Measurements from ENCODE around the gene TDRD10.
A peak's percentile ranks its signal among the peaks of the same experiment; 100 is the strongest.
"Not testable (repeated sequence)": the region's sequence is repeated elsewhere in the genome, so short reads cannot be mapped to it uniquely, and the experiment has no call there.

Gene TDRD10

GRCh38 chr1:154481053-154481452 is 21.0 kb upstream of the TDRD10 start:
- DNase-seq = peak; percentile 25

- no peak for DNase-seq
Measured at GRCh38 chr1:154483941-154484803, 17.8 kb upstream of the TDRD10 start.

DNA sequence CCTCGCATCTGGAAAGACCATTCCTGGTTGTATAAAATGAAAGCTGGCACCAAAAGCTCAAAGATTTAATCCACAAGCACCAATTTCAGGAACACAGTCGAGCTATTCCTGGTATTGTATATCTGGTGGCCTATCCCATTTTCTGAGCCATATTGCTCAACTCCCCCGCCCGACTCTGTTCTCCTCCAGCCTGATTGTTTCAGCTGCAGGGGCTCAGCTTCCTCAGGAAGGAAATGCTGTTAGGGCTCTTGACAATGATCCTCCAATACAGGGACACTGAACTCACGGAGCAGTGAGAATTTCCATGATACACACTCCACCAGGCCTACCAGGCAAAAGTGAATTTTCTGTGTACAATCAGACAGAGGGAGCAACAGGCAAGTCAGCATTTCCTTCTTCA is 16.9 kb upstream of the TDRD10 start:
- DNase-seq = no peak

- no peak for DNase-seq
Measured at GRCh38 chr1:154485910-154486496, 16.0 kb upstream of the TDRD10 start.

DNA sequence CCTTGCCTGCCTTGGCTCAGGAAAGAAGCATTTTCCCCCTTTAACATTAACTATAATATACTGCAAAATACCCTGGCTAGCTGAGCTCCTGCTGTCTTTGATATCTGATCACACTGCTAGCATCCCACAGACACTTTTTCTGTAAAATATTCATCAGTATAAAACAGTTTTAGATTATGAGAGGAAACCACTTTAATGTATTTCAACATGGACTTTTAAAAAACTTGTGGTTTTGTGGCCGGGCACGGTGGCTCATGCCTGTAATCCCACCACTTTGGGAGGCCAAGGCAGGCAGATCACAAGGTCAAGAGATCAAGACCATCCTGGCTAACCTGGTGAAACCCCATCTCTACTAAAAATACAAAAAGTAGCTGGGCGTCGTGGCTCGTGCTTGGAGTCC is 15.3 kb upstream of the TDRD10 start:
- not testable (repeated sequence) for DNase-seq

DNA sequence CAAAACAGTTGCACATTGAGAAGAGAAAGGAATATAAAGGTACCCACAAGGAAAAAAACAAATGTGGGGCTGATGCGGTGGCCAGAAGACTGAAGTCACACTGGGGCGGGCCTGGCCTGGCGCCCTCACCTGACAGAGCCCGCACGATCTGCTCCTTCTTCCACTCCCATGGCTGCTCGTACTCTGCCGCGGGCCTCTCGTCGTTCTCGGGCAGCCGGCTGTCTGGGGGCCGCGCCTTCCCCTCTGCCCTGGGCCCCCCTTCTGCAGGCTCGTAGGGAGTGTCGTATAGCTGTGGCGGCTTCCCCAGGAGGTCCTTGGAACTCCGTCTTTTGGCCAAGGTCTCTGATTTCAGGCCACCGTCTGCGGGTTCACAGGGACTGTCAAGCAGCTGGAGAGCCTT is 13.1 kb upstream of the TDRD10 start:
- no peak for DNase-seq

DNA sequence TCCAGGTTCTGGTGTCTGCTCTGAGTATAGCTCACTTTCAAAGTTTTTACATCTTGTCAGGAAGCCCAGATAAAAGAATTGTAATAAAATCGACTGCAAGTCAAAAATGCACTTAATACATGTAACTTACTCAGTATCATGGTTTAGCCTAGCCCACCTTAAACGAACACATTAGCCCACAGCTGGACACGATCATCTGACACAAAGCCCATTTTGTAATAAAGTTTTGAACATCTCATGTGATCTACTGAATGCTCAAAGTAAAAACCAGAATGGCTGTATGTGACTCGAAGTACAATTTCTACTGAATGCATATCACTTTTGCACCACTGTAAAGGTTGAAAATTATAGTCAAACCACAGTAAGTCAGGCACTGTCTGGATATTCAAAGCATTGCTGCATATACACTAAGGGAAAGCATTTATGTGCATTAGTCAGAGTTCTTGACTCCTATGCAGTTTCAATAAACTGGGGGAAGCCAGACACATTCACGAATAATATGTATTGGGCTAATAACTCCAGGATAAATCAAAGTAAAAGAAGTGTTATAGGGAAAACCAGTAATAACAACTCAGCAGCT is 12.2 kb upstream of the TDRD10 start:
- DNase-seq = no peak

DNA sequence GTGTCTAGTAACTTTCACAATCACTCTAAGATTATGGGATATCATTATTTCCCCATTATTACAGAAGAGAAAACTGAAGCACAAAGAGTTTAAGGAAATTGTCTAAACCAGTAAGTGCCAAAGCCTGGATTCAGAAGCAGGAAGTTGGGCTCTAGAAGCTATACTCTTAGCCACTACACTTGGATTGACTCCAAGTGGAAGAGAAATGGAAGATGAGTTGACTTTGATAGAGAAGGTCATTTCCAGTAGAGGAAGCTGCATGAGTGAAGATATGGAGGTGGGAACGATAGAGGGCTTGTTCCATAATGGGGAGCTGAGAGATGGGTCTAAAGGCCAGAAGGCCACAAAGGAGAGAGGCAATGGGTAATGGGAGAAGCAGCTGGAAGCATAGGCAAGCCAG is 11.7 kb upstream of the TDRD10 start:
- no peak for DNase-seq

- DNase-seq = no peak
Measured at GRCh38 chr1:154492115-154492514, 9.9 kb upstream of the TDRD10 start.

DNA sequence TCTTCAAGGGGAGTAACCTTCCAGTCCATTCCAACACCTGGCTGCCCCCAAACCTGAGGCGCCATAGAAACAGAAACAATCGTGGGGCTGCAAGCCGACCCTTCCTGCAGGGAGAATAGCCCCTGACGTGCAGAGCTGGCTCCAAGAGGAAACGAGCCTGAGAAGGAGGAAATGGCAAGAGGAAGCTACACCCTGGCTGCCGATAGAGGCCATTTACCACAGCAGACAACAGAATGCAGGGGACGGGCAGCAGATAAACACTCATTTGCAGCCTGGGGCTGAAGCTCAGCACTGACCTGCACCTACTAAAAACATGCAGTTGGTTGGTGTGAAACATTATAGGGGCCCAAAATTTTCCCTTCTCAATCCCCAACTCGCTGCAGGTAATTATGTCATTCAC is 8.7 kb upstream of the TDRD10 start:
- no peak for DNase-seq

DNA sequence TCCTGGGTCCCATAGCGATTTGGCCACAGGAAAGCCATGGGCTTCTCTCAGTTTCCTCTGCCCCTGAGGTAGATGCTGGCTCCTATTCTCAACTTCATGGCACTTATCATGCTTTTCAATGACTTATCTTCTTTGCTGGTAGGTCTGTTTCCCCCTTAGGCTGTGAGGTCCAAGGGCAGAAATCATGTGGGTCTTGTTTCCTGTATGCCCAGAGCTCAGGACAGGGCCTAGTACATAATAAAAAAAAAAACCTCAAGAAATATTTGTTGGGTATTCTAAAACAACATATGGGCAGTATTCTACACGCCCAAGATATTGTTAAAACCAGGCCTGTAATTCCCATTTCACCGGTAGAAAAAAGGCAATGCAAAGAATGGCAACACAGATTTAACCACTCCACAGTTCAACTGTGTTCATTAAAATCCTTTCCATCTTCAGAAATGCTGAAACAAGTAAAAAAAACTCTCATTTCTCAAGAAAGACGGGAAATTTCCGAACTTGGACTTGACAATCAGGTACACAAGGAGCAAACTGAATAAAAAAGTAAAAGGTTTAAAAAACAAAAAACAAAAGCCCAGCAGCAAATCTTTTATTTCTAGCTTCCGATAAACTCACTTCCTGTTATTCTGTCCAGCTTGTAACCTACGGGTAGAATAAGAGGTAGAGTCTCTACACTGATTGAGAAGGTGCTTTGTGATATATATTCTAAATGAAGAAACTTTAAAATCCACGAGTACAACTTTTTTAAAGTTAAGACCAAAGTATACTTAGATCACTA is 6.3 kb upstream of the TDRD10 start:
- DNase-seq = no peak

DNA sequence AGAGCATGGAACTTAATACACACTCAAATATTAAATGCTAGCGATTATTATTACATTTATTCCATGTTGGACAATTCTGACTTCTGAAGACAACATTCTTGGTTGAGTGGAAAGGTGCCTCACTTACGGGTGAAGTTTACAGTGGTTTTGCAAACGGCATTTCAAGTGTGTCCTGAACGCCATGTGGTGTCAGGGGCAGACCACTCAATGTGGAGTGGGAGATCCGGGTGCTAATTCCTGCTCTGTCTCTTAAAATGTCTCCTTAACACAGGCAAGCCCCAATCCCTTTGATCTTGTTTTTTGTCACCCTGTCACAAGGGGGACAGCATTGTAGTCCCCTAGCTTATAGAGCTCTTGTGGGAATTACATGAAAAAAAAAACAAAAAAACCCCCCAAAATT is 5.6 kb upstream of the TDRD10 start:
- DNase-seq = no peak

DNA sequence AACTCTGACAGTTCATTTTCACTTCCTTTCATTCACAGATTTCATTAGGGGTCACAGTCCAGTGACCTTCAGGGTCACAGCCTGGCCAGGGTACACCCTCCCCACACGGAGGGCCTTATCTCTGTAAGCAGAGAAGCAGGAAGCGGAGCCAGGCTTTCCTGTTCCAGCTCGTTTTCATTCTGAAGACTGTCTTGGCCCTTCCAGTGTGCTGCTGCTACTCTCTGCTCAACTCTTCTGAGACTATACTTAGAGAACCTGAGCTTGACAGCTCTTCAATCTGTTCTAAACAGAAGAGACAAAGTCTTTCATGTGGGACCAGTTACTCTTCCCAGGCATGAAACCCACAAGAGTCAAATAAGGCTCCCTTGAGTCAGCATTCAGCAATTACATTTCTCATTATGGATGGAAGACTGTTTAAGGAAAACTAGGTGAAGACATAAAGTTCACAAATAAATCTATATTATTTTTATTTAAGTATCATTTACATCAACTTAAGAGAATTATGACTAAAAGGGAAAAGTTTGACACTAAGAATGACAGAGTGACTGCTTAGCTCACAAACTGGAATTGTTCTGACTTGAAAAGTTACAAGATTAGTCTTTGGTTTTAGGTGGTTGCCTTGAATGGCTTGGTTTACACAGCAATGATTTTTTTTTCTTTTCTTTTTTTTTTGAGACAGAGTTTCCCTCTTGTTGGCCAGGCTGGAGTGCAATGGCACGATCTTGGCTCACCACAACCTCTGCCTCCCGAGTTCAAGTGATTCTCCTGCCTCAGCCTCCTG is 4.8 kb upstream of the TDRD10 start:
- no peak for DNase-seq

DNA sequence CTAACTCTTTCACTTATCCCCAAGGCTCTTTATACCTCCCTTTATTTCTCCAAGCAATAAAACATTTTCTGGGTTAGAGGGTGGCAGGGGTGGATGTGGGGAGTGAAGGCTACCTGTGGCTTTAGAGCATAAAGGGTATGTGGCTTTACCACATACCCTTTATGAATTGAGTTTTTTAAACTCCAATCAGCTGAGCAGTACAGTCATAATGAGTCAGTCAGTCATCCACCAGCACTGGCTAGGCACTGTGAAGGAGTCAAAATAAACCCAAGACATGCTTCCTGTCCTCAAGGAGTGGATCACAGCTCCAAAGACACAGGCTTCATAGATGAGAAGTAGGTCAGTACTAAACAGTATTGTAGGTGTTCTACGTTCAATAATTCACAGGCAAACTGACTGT is 2.6 kb upstream of the TDRD10 start:
- DNase-seq = no peak

- no peak for DNase-seq
Measured at GRCh38 chr1:154500533-154500932, 1.5 kb upstream of the TDRD10 start.

DNA sequence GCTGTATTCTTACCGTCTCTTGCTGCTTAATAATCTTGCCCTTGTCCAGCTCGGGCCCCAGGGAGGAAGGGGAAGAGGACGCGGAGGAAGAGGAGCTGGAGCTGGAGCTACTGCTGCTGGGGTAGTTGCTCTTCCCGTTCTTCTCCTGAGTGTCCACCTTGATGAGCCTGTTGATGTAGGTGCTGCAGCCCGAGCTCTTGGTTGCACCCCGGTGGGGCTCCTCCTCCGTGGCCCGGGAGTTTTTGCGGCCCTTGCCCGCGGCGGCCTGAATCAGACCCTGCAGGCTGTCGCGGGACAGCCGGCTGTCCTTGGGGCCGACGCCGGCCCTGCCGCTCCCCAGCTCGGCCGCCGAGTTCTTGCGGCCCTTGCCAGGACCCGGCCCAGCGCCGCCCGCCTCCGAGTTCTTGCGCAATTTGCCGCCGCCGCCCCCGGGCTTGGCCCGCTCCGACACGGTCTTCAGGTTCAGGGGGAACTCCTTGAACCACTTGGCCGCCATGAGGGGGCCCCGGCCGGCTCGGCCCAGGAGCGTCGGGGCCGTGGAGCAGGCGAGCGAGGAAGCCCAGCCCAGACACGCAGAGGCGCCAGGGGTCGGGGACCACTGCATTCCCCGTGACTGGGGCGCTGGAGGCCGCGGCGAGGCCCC is 475 bp upstream of the TDRD10 start:
- DNase-seq = no peak

GRCh38 chr1:154502744-154503115 is 711 bp downstream of the TDRD10 start:
- DNase-seq = no peak

- DNase-seq = no peak
Measured at GRCh38 chr1:154503898-154504297, 1.9 kb downstream of the TDRD10 start.

- DNase-seq = no peak
Measured at GRCh38 chr1:154512760-154513159, 10.7 kb downstream of the TDRD10 start.

DNA sequence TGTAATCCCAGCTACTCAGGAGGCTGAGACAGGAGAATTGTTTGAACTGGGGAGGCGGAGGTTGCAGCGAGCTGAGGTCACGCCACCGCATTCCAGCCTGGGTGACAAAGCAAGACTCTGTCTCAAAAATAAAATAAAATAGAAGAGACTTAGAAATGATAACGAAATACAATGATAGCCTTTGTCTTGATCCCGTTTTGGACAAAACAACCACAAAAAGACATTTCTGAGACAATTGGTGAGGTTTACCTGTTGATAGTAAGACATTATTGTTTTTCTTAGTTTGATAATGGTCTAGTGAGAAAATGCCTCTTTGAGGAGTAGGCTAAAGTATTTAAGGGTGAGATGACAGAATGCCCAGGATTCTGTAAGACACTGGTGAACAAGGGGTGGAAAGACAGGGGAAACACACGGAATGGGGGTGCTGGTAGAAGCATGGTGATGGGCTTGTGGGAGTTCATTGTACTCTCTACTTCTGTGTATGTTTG is 12.1 kb downstream of the TDRD10 start:
- no peak for DNase-seq

DNA sequence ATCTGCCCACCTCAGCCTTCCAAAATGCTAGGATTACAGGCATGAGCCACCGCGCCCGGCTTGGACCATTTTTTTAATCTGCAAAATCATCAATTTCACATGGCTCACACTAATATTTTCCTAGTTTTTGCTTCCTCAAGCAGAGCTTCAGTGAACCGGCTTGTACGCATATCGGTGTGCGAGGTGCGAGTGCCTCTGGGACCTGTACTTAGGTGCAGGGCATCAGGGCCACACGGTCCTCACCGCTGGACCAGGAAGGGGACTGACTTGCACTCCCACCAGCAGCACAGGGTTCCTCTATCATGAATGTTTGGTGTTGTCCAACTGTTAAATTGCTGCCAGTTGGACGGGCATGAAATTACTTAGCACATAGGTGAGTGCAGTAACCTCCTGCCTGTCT is 15.6 kb downstream of the TDRD10 start:
- DNase-seq = no peak

DNA sequence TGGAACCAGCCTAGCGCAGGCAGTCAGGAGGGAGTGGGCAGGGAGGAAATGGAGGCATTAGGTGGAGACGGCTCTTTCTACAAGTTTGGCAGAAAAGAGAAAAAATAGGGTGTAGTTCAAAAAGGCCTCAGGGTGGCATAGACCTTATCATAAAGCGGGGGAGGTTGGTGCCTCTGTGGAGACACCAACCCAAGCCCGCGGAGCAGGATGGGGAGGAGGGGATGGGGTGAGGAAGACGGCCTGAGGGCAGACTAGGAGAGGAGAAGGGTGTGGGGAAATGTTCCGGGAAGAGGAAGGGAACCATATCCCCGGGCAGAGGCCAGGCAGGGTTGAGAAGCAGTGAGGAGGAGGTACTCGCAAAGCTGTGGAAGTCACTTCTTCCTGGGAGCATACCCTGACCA is 17.6 kb downstream of the TDRD10 start:
- no peak for DNase-seq
